Psoas muscle (tissue), 8 donors: ENCODE results near the gene NLRP5. TPM values are rescaled to one million over a fixed set of nuclear protein-coding genes. Genes with fewer than 3 reads are reported as not detected.
A peak's percentile ranks its signal among the peaks of the same experiment; 100 is the strongest.
"Not testable (repeated sequence)": the region's sequence is repeated elsewhere in the genome, so short reads cannot be mapped to it uniquely, and the experiment has no call there.

Experiments used
- ATAC-seq, 4 donors: fragments of 200-7000 bp; cut with Tn5 transposase; one replicate each; pipeline ENCODE4 v1.9.1; 2020; ENCODE audit warnings: moderate library complexity in 3 of 4, mild to moderate bottlenecking in 2 of 4
- DNase-seq, 2 donors: peaks; one replicate each; pipeline ENCODE4 v3.0.0-alpha.2; 2020
- H3K27ac ChIP-seq: fragments of 200-600 bp; one replicate; pipeline ENCODE4 v1.8.0; 2022
- H3K27me3 ChIP-seq, 3 donors: fragments of 200-600 bp in 1 of 3; one replicate each; pipeline versions ENCODE4 v1.6.1 to v1.8.0; 2013 to 2022; ENCODE audit warnings: low read length in 2 of 3, mild to moderate bottlenecking in 2 of 3, moderate library complexity in 1 of 3; ENCODE audit not compliant: insufficient read depth in 3 of 3
- H3K36me3 ChIP-seq, 2 donors: fragments of 200-600 bp in 1 of 2; one replicate each; pipeline versions ENCODE4 v1.6.1 to v1.8.0; 2013 to 2022; ENCODE audit warnings: low read depth in 1 of 2, mild to moderate bottlenecking in 1 of 2, moderate library complexity in 1 of 2; ENCODE audit not compliant: insufficient read depth in 1 of 2
- H3K4me1 ChIP-seq: fragments of 200-600 bp; one replicate; pipeline ENCODE4 v1.8.0; 2022
- H3K4me3 ChIP-seq: fragments of 200-600 bp; one replicate; pipeline ENCODE4 v1.8.0; 2022; ENCODE audit warnings: mild to moderate bottlenecking
- H3K9me3 ChIP-seq: fragments of 200-600 bp; one replicate; pipeline ENCODE4 v1.8.0; 2022
- CTCF ChIP-seq: fragments of 200-600 bp; IDR thresholded peaks from one replicate; pipeline ENCODE4 v1.8.0; 2022; ENCODE audit warnings: antibody characterized with exemption
- WGBS, 3 donors: extraction: QIAGEN DNeasy Blood & Tissue Kit; methylation state at CpG; one replicate each; pipeline versions ENCODE4 v1.1.6 to v1.1.7; 2013; 5-methylcytosine and 5-hydroxymethylcytosine counted together
- intact Hi-C, 2 donors: fragments of 100-400 bp; cut with DNase I; formaldehyde crosslinking; loops; one replicate each; pipeline versions ENCODE4 v1.11.0 to v1.14.2; 2022
- polyA plus RNA-seq, 3 donors: library from polyadenylated mRNA; stranded (reverse); fragments of 200-250 nt; gene quantifications; one replicate each; pipeline ENCODE4 v1.2.3, GENCODE V29; 2013
- total RNA-seq, 4 donors: library from RNA; stranded (reverse); fragmentation: NEBNext Ultra II Directional in 2 of 4; extraction: Animal tissue kit (Norgen Biotek cat#: 25700) in 2 of 4; gene quantifications; one replicate each; pipeline versions ENCODE4 v1.2.1 to v1.2.4, GENCODE V29; 2021 to 2023
- donor health status: healthy with polysubstance abuse.
- donor health status: DM: no; HTN: no; CAD: no; lungs with moderate emphysema.
- donor health status: Bipolar disorder and iron deficiency.
- donor health status: healthy.
- donor health status: DM: yes; HTN: yes; CAD: no.
- donor health status: DM: no; HTN: no; CAD: no.
- donor health status: DM: no; HTN: no; CAD: no.
- donor health status: DM: yes; HTN: yes; CAD: no.

NLRP5 gene
- total and polyA plus RNA-seq, 7 donors = not detected

GRCh38 chr19:56103027-56103614 lies 116.5 kb downstream of the NLRP5 start:
- intact Hi-C loops = no loop called here

DNA sequence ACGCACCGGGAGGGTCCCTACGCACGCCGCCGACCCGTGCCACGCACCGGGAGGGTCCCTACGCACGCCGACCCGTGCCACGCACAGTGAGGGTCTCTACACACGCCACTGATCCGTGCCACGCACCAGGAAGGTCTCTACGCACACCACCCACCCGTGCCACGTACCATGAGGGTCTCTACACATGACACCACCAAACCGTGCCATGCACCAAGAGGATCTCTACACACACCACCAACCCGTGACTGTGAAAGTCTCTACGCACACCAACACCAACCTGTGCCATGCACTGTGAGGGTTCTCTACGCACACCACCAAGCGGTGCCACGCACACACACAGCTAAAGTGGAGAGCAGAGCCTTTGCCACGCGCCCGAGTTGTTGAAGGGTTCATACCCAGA lies 117.8 kb downstream of the NLRP5 start:
- Histone ChIP-seq H3K4me3 (no peak overlapping the region), H3K27ac (no peak overlapping the region), H3K27me3 (no peaks in the 10 kb centered on the region), H3K4me1 (peaks cover 25% of the 10 kb centered on the region), H3K36me3 (peaks cover 0 to 19% of the 10 kb centered on the region in 2 donors), H3K9me3 (no peaks in the 10 kb centered on the region)
- intact Hi-C loops = no loop called here
- no peak for ATAC-seq
- DNase-seq = no peak
- TF ChIP-seq CTCF = no peak
- 95 to 98% (median 97%) methylated on average over 25 to 28 of the region's 29 CpGs for WGBS, 3 donors

More at GRCh38 chr19:56103027-56103614, 116.5 kb downstream of the NLRP5 start:
- H3K27me3 ChIP-seq = no peaks in the 10 kb centered on the region
- no peak overlapping the region for H3K27ac ChIP-seq
- WGBS, 3 donors = 73 to 81% (median 80%) methylated on average over 20 of the region's 20 CpGs
- no peak for TF ChIP-seq CTCF
- no peaks in the 10 kb centered on the region for H3K9me3 ChIP-seq
- ATAC-seq = no peak
- H3K4me1 ChIP-seq = peaks cover 13% of the 10 kb centered on the region
- no peak for DNase-seq
- H3K36me3 ChIP-seq = peaks cover 0 to 19% of the 10 kb centered on the region in 2 donors
- H3K4me3 ChIP-seq = no peak overlapping the region

DNA sequence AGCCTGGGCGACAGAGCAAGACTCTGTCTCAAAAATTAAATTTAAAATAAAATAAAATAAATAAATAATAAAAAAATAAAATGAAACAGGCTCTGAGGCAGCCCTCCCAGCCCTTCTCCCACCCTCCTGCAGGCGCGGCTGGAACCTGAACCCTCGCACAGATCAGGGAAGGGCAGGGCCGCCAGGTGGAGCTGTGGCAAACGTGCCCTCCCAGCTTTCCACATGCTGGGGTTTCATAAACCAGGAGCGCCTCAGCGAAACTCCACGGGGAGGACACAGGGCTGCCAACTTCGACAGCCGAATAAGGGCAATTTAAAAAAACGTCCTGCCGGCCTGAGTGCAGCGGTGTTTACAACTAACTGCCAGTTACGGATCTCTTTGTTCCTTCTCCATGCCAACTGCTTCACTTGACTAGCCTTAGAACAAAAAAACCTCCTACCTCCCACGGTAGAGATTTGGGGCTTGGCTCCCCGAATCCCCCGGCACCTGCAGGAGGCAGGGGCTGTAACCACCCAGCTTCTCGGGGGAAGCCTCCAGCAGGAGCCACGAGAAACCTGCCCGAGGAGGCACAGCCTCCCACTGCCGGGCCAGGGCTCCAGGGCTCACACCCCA lies 118.6 kb downstream of the NLRP5 start:
- 11 to 25% (median 18%) methylated on average over 21 to 22 of the region's 22 CpGs for WGBS, 3 donors
- Histone ChIP-seq H3K27ac (peak overlapping the region; percentile 59), H3K27me3 (no peaks in the 10 kb centered on the region), H3K36me3 (peaks cover 0 to 19% of the 10 kb centered on the region in 2 donors), H3K4me3 (peak overlapping the region; percentile 16), H3K4me1 (peaks cover 33% of the 10 kb centered on the region), H3K9me3 (no peaks in the 10 kb centered on the region)
- intact Hi-C loops = loop anchor here in 1 of 2 donors (5.0 kb wide), 1 partner anchor 42 kb away; no protein-coding TSS in a partner anchor
- DNase-seq = peak; percentile 72 to 88
- peak; percentile 80 to 90 (median 85) for ATAC-seq
- TF ChIP-seq CTCF = peak; percentile 77

GRCh38 chr19:56105831-56106396 lies 119.3 kb downstream of the NLRP5 start:
- intact Hi-C loops = loop anchor here in 1 of 2 donors (5.0 kb wide), 1 partner anchor 41 kb away; no protein-coding TSS in a partner anchor
- DNase-seq, H3K4me3 ChIP-seq, ATAC-seq, H3K9me3 ChIP-seq, H3K27me3 ChIP-seq: not testable (repeated sequence)
- Histone ChIP-seq H3K4me1 (peaks cover 40% of the 10 kb centered on the region), H3K27ac (peak overlapping the region; percentile 59), H3K36me3 (peaks cover 0 to 19% of the 10 kb centered on the region in 2 donors)
- WGBS, 3 donors = 94 to 95% (median 95%) methylated on average over 57 to 61 of the region's 61 CpGs

DNA sequence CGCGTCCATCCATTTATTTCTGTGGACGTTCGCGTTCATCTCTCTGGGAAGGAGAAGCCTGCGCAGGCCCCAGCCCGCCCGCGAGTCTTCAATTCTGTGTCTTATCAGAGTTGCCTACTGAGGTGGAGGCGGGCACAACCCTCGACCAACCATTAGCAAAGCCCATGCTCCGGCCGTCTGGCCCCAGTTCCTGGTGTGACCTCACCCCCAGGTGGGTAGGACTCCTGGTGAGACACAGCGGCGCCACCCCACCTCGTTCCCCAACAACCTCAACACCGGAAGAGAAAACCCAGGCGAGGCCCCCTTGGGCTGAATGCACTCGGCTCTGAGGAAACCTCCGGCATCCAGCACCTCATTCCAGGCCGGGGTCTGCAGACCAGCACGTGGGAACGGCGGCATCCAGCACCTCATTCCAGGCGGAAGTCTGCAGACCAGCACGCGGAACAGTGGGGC lies 119.8 kb downstream of the NLRP5 start:
- no peak for TF ChIP-seq CTCF
- WGBS, 3 donors = 88 to 89% (median 88%) methylated on average over 27 of the region's 27 CpGs
- Histone ChIP-seq H3K4me1 (peaks cover 45% of the 10 kb centered on the region), H3K4me3 (no peak overlapping the region), H3K36me3 (peaks cover 0 to 15% of the 10 kb centered on the region in 2 donors), H3K27me3 (no peaks in the 10 kb centered on the region), H3K27ac (no peak overlapping the region), H3K9me3 (no peaks in the 10 kb centered on the region)
- no peak for ATAC-seq
- no peak for DNase-seq
- intact Hi-C loops = loop anchor here in 1 of 2 donors (5.0 kb wide), 1 partner anchor 41 kb away; no protein-coding TSS in a partner anchor
